ENCODE measurements around the gene MSRB3.

DNA sequence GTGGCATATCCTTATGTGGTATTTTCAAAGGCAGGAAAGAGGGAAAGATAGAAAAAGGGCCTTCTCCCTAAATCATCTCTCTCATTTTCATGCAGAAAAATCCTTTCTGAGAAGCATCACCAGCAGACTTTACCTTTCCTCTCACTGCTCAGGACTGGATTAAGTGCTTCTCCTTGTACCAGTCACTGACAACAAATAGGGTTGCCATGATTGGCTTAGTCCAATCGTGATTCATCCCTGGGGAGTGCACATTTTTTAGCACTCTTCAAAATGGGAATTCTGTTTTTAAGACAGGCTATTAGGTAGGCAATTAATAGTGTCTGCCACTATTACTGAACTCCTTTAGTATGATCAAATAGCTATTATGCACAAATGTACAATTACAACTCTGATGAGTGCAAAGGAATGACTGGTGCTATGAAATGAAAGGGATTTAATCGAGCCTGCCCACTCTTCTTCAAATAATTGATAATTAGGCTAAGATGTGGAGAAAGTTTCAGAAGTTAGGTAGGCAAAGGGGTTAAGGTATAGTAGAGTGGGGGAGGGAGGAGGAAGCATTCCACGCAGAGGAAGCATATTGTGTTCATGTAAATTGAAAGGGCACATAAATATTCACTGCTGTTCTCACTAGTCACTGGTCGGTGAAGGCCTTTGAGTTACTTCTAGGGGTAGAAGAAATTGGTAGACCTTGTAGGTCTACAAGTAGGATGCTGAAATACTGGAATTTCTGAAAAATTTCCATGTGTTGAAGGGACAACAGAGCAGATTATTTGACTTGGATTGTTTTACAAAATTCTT, 84.0 kb downstream of the MSRB3 start:
- TF ChIP-seq CTCF (IDR thresholded peaks at IDR 0.05; ENCODE audit: low read depth, low read length, missing input control), result no peak
- no peak for TF ChIP-seq GABPA (IDR thresholded peaks at IDR 0.05 in 1 of 2, conservative IDR thresholded peaks at IDR 0.05 in 1 of 2)
- no peak for TF ChIP-seq FOXA1 (IDR thresholded peaks at IDR 0.05)
- no peak for TF ChIP-seq TAF1 (conservative IDR thresholded peaks at IDR 0.05)
- TF ChIP-seq RAD21 (IDR thresholded peaks at IDR 0.05), result no peak
- no peak for TF ChIP-seq MAX (IDR thresholded peaks at IDR 0.05)
- TF ChIP-seq EGR1 (IDR thresholded peaks at IDR 0.05; ENCODE audit: low read depth in 2 of 2), result no peak
- TF ChIP-seq JUND (IDR thresholded peaks at IDR 0.05), result no peak
- TF ChIP-seq ATF3 (IDR thresholded peaks at IDR 0.05), result no peak
- TF ChIP-seq YY1 (IDR thresholded peaks at IDR 0.05), result no peak
- TF ChIP-seq, protein P1, sequence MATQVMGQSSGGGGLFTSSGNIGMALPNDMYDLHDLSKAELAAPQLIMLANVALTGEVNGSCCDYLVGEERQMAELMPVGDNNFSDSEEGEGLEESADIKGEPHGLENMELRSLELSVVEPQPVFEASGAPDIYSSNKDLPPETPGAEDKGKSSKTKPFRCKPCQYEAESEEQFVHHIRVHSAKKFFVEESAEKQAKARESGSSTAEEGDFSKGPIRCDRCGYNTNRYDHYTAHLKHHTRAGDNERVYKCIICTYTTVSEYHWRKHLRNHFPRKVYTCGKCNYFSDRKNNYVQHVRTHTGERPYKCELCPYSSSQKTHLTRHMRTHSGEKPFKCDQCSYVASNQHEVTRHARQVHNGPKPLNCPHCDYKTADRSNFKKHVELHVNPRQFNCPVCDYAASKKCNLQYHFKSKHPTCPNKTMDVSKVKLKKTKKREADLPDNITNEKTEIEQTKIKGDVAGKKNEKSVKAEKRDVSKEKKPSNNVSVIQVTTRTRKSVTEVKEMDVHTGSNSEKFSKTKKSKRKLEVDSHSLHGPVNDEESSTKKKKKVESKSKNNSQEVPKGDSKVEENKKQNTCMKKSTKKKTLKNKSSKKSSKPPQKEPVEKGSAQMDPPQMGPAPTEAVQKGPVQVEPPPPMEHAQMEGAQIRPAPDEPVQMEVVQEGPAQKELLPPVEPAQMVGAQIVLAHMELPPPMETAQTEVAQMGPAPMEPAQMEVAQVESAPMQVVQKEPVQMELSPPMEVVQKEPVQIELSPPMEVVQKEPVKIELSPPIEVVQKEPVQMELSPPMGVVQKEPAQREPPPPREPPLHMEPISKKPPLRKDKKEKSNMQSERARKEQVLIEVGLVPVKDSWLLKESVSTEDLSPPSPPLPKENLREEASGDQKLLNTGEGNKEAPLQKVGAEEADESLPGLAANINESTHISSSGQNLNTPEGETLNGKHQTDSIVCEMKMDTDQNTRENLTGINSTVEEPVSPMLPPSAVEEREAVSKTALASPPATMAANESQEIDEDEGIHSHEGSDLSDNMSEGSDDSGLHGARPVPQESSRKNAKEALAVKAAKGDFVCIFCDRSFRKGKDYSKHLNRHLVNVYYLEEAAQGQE (IDR thresholded peaks at IDR 0.05), result no peak
- no peak for TF ChIP-seq SP1 (IDR thresholded peaks at IDR 0.05)
- no peak for TF ChIP-seq ZBTB33 (IDR thresholded peaks at IDR 0.05)

Measured in liver (tissue), 3 donors.